ENCODE data around the gene ATXN1.

DNA sequence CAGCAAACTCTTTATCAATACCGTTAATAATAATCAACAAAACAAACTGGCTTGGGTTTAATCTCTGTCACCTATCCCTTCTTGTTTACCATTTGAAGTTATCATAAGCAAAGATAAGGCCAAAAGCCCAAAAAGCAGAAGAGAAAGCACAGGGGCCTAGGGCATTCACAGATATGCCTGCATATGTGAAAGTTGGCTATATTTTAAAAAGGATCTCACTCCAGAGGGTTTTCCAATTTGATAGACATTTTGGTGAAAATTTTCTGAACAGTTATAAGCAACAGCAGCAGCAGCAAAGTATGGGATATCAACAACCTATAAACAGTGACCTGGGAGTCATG lies 101.1 kb downstream of the ATXN1 start:
- TF ChIP-seq, protein P1, sequence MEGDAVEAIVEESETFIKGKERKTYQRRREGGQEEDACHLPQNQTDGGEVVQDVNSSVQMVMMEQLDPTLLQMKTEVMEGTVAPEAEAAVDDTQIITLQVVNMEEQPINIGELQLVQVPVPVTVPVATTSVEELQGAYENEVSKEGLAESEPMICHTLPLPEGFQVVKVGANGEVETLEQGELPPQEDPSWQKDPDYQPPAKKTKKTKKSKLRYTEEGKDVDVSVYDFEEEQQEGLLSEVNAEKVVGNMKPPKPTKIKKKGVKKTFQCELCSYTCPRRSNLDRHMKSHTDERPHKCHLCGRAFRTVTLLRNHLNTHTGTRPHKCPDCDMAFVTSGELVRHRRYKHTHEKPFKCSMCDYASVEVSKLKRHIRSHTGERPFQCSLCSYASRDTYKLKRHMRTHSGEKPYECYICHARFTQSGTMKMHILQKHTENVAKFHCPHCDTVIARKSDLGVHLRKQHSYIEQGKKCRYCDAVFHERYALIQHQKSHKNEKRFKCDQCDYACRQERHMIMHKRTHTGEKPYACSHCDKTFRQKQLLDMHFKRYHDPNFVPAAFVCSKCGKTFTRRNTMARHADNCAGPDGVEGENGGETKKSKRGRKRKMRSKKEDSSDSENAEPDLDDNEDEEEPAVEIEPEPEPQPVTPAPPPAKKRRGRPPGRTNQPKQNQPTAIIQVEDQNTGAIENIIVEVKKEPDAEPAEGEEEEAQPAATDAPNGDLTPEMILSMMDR (optimal IDR thresholded peaks at IDR 0.05 in 1 of 3, IDR thresholded peaks at IDR 0.05 in 1 of 3, conservative IDR thresholded peaks at IDR 0.05 in 1 of 3; ENCODE audit: extremely low read depth in 1 of 3, insufficient read depth in 2 of 3, low read length in 3 of 3), result no peak
- TF ChIP-seq EZH2 (IDR thresholded peaks at IDR 0.05; ENCODE audit: low read length), result no peak

Data from keratinocyte (primary cell).